WTC11 (cell line): ENCODE data around the gene APBA1.

Experiments
- CREB1 ChIP-seq: sonication (generic); formaldehyde crosslinking; IDR thresholded peaks from 2 replicates; pipeline ENCODE4 v1.8.0; 2023; ENCODE audit warnings: mild to moderate bottlenecking, missing genetic modification reagents
- FOXP4 ChIP-seq: sonication (generic); formaldehyde crosslinking; IDR thresholded peaks from 2 replicates; pipeline ENCODE4 v1.8.0; 2022; ENCODE audit warnings: mild to moderate bottlenecking, missing genetic modification reagents
- MLX ChIP-seq: sonication (generic); formaldehyde crosslinking; IDR thresholded peaks from 2 replicates; pipeline ENCODE4 v1.8.1; 2023; ENCODE audit warnings: mild to moderate bottlenecking, missing genetic modification reagents, moderate library complexity
- USF2 ChIP-seq: sonication (generic); formaldehyde crosslinking; IDR thresholded peaks from 2 replicates; pipeline ENCODE4 v1.8.1; 2023; ENCODE audit warnings: mild to moderate bottlenecking, missing genetic modification reagents, moderate library complexity
- ZBTB21 ChIP-seq: sonication (generic); formaldehyde crosslinking; IDR thresholded peaks from 2 replicates; pipeline ENCODE4 v1.8.1; 2023; ENCODE audit warnings: mild to moderate bottlenecking, missing genetic modification reagents, borderline replicate concordance
- TF ChIP-seq, protein P1 (sequence below): fragments of 200-600 bp; IDR thresholded peaks from 2 replicates; pipeline ENCODE4 v1.8.0; 2022; ENCODE audit warnings: antibody characterized with exemption

- TF ChIP-seq FOXP4 (CRISPR knock-in tag) = no peak
- TF ChIP-seq, protein P1, sequence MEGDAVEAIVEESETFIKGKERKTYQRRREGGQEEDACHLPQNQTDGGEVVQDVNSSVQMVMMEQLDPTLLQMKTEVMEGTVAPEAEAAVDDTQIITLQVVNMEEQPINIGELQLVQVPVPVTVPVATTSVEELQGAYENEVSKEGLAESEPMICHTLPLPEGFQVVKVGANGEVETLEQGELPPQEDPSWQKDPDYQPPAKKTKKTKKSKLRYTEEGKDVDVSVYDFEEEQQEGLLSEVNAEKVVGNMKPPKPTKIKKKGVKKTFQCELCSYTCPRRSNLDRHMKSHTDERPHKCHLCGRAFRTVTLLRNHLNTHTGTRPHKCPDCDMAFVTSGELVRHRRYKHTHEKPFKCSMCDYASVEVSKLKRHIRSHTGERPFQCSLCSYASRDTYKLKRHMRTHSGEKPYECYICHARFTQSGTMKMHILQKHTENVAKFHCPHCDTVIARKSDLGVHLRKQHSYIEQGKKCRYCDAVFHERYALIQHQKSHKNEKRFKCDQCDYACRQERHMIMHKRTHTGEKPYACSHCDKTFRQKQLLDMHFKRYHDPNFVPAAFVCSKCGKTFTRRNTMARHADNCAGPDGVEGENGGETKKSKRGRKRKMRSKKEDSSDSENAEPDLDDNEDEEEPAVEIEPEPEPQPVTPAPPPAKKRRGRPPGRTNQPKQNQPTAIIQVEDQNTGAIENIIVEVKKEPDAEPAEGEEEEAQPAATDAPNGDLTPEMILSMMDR = no peak
- no peak for TF ChIP-seq CREB1 (CRISPR knock-in tag)
- no peak for TF ChIP-seq MLX
- TF ChIP-seq USF2 = no peak
- TF ChIP-seq ZBTB21 = no peak
Measured at GRCh38 chr9:69620731-69621130, 51.4 kb downstream of the APBA1 start.
